HCT116 (cell line): Measurements from ENCODE around the gene SLC47A1. TPM values are rescaled to one million over a fixed set of nuclear protein-coding genes. Genes with fewer than 3 reads are reported as not detected.

Source experiments
- ATAC-seq: fragments of 200-7000 bp; cut with Tn5 transposase; 2 replicates; pipeline ENCODE4 v1.9.1; 2020; ENCODE audit warnings: mild to moderate bottlenecking, moderate library complexity
- BruUV-seq: library from RNA; stranded (reverse); fragments of 400-500 nt; replicated peaks from 2 replicates; lab custom pipeline; 2021; lab: Mats Ljungman, UMichigan
- CTCF ChIA-PET: fragments of 300-600 bp; sonication (Branson Sonifier 250); formaldehyde crosslinking; loops from one replicate; lab custom pipeline; 2021; ENCODE audit warnings: antibody characterized with exemption; lab: Charles Lee
- POLR2A ChIA-PET: fragments of 300-600, 350-600 bp; sonication (Branson Sonifier 250); formaldehyde crosslinking; loops from one replicate; lab custom pipeline; 2021; ENCODE audit warnings: antibody characterized with exemption; lab: Charles Lee
- RAD21 ChIA-PET, 2 experiments: fragments of 300-600 bp; sonication (Branson Sonifier 250); formaldehyde crosslinking; loops; one replicate each; lab custom pipeline; 2023; ENCODE audit warnings: low total read pairs in 2 of 2; ENCODE audit not compliant: uncharacterized antibody in 2 of 2, unreplicated experiment in 2 of 2, low non-redundant PET in 1 of 2; lab: Charles Lee
- DNase-seq: peaks from one replicate; pipeline ENCODE4 v3.0.0-alpha.2; 2010; ENCODE audit warnings: low read depth, low spot score
- H2AFZ ChIP-seq: fragments of 200-600 bp; shearing (Covaris generic), sonication (generic); 2 replicates; pipeline ENCODE4 v1.6.1; 2017; ENCODE audit warnings: low read depth, mixed run types, mixed read lengths, antibody characterized with exemption, low read length; ENCODE audit not compliant: poor library complexity, severe bottlenecking
- H3K27ac ChIP-seq: 2 replicates; pipeline ENCODE4 v1.5.1; 2012; ENCODE audit warnings: low read depth, low read length
- H3K27me3 ChIP-seq: fragments of 200-600 bp; sonication (generic); 2 replicates; pipeline ENCODE4 v1.6.1; 2016; ENCODE audit warnings: mixed run types, low read length, mixed read lengths; ENCODE audit not compliant: insufficient read depth
- H3K36me3 ChIP-seq, 2 experiments: fragments of 200-500 bp in 1 of 2; fragments of 200-600 bp in 1 of 2; sonication (Bioruptor generic) in 1 of 2; sonication (generic) in 1 of 2; 2 replicates each; pipeline versions ENCODE4 v1.5.1 to v1.6.1; 2014 to 2016; ENCODE audit warnings: low read length in 2 of 2, inconsistent platforms in 1 of 2, mixed read lengths in 1 of 2, mixed run types in 1 of 2; ENCODE audit not compliant: insufficient read depth in 2 of 2, control insufficient read depth in 1 of 2
- H3K4me1 ChIP-seq, 2 experiments: fragments of 200-600 bp in 1 of 2; sonication (generic) in 1 of 2; 2 replicates each; pipeline versions ENCODE4 v1.5.1 to v1.6.1; 2012 to 2017; ENCODE audit warnings: low read length in 2 of 2, inconsistent platforms in 1 of 2, mild to moderate bottlenecking in 1 of 2, mixed read lengths in 1 of 2, mixed run types in 1 of 2, moderate library complexity in 1 of 2; ENCODE audit not compliant: insufficient read depth in 2 of 2, control insufficient read depth in 1 of 2
- H3K4me2 ChIP-seq: fragments of 200-600 bp; sonication (generic); 2 replicates; pipeline ENCODE4 v1.6.1; 2017; ENCODE audit warnings: mixed run types, low read length, mixed read lengths
- H3K4me3 ChIP-seq, 2 experiments: fragments of 200-600 bp in 1 of 2; sonication (generic) in 1 of 2; replicated peaks in 1 of 2; 2 replicates each; pipeline ENCODE4 v1.5.1; 2011 to 2016; ENCODE audit warnings: low read length in 2 of 2, control low read depth in 1 of 2, low read depth in 1 of 2, mild to moderate bottlenecking in 1 of 2, mixed read lengths in 1 of 2, mixed run types in 1 of 2
- H3K79me2 ChIP-seq: fragments of 200-600 bp; sonication (generic); 2 replicates; pipeline ENCODE4 v1.6.1; 2017; ENCODE audit warnings: mild to moderate bottlenecking, mixed run types, low read length, moderate library complexity, mixed read lengths; ENCODE audit not compliant: insufficient read depth
- H3K9ac ChIP-seq: fragments of 200-600 bp; sonication (generic); 2 replicates; pipeline ENCODE4 v1.6.1; 2016; ENCODE audit warnings: low read length, mixed read lengths
- H3K9me2 ChIP-seq: fragments of 200-600 bp; sonication (generic), shearing (Covaris generic); 2 replicates; pipeline ENCODE4 v1.6.1; 2017; ENCODE audit warnings: mixed run types, mild to moderate bottlenecking, moderate library complexity; ENCODE audit not compliant: insufficient read depth
- H3K9me3 ChIP-seq, 2 experiments: fragments of 200-500 bp in 1 of 2; fragments of 200-600 bp in 1 of 2; sonication (Bioruptor generic) in 1 of 2; sonication (generic) in 1 of 2; 2 replicates each; pipeline ENCODE4 v1.6.1; 2014 to 2017; ENCODE audit warnings: low read length in 2 of 2, mixed read lengths in 2 of 2, inconsistent platforms in 1 of 2, low read depth in 1 of 2, mild to moderate bottlenecking in 1 of 2, mixed run types in 1 of 2, moderate library complexity in 1 of 2; ENCODE audit not compliant: control insufficient read depth in 1 of 2, insufficient read depth in 1 of 2
- H4K20me1 ChIP-seq: fragments of 200-600 bp; sonication (generic), shearing (Covaris generic); 2 replicates; pipeline ENCODE4 v1.6.1; 2017; ENCODE audit warnings: mixed run types, mild to moderate bottlenecking, moderate library complexity; ENCODE audit not compliant: insufficient read depth
- ATF3 ChIP-seq: IDR thresholded peaks from 2 replicates; pipeline ENCODE4 v1.6.1; 2012
- EGR1 ChIP-seq: IDR thresholded peaks from 2 replicates; pipeline ENCODE4 v1.6.1; 2012; ENCODE audit warnings: low read depth
- EZH2 ChIP-seq: fragments of 200-600 bp; sonication (generic); IDR thresholded peaks from 2 replicates; pipeline ENCODE4 v1.6.1; 2017; ENCODE audit warnings: antibody characterized with exemption, mixed run types
- FOSL1 ChIP-seq: IDR thresholded peaks from 2 replicates; pipeline ENCODE4 v1.6.1; 2012; ENCODE audit warnings: low read depth
- JUND ChIP-seq: IDR thresholded peaks from 2 replicates; pipeline ENCODE4 v1.6.1; 2012
- POLR2A ChIP-seq: IDR thresholded peaks from 2 replicates; pipeline ENCODE4 v1.7.0; 2011; ENCODE audit warnings: borderline replicate concordance; ENCODE audit not compliant: insufficient read depth, insufficient read length; ENCODE audit errors: extremely low read depth
- POLR2AphosphoS5 ChIP-seq: IDR thresholded peaks from 2 replicates; pipeline ENCODE4 v1.6.1; 2011; ENCODE audit warnings: mild to moderate bottlenecking, low read depth, low read length, moderate library complexity
- SIN3A ChIP-seq: IDR thresholded peaks from 2 replicates; pipeline ENCODE4 v1.6.1; 2012; ENCODE audit warnings: low read depth
- SP1 ChIP-seq: IDR thresholded peaks from 2 replicates; pipeline ENCODE4 v1.6.1; 2012; ENCODE audit warnings: low read depth
- TCF7L2 ChIP-seq: IDR thresholded peaks from 2 replicates; pipeline ENCODE4 v1.7.0; 2011; ENCODE audit warnings: borderline replicate concordance, inconsistent platforms; ENCODE audit not compliant: insufficient read depth, insufficient read length; ENCODE audit errors: extremely low read depth
- ZNF274 ChIP-seq: fragments of 200-500 bp; sonication (Bioruptor generic); IDR thresholded peaks from 2 replicates; pipeline ENCODE4 v1.6.1; 2014; ENCODE audit warnings: mild to moderate bottlenecking, low read depth, low read length, inconsistent platforms
- intact Hi-C: fragments of 100-400 bp; cut with micrococcal nuclease; formaldehyde crosslinking; loops from 2 replicates; pipeline ENCODE4 v1.10.0; 2022
- total RNA-seq: library from RNA; stranded (reverse); gene quantifications from one replicate; pipeline ENCODE4 v1.2.1, GENCODE V29; 2021; ENCODE audit not compliant: unreplicated experiment
- TF ChIP-seq, protein P1 (sequence below): IDR thresholded peaks from 2 replicates; pipeline ENCODE4 v1.6.1; 2011; ENCODE audit warnings: mild to moderate bottlenecking, low read length, moderate library complexity; ENCODE audit not compliant: insufficient replicate concordance; ENCODE audit errors: extremely low read depth
- TF ChIP-seq, protein P2 (sequence below): IDR thresholded peaks from 2 replicates; pipeline ENCODE4 v1.6.1; 2012

The SLC47A1 gene
- total RNA-seq, 1 experiment from 2014 or later, result 0.17 TPM

GRCh38 chr17:19619705-19620325, 86.2 kb downstream of the SLC47A1 start:
- ChIA-PET RAD21 (no interaction called here), POLR2A (no interaction called here), CTCF (no interaction called here)
- no peak for ATAC-seq
- H3K9ac ChIP-seq, result no peak overlapping the region
- no peak overlapping the region for H3K27ac ChIP-seq
- no peak for TF ChIP-seq FOSL1
- TF ChIP-seq POLR2AphosphoS5, result no peak
- TF ChIP-seq EGR1, result no peak
- TF ChIP-seq POLR2A, result no peak
- no peak for TF ChIP-seq JUND
- no peak for TF ChIP-seq SIN3A
- TF ChIP-seq ATF3, result no peak
- no peak for TF ChIP-seq SP1
- no peak for TF ChIP-seq TCF7L2
- TF ChIP-seq, protein P1, sequence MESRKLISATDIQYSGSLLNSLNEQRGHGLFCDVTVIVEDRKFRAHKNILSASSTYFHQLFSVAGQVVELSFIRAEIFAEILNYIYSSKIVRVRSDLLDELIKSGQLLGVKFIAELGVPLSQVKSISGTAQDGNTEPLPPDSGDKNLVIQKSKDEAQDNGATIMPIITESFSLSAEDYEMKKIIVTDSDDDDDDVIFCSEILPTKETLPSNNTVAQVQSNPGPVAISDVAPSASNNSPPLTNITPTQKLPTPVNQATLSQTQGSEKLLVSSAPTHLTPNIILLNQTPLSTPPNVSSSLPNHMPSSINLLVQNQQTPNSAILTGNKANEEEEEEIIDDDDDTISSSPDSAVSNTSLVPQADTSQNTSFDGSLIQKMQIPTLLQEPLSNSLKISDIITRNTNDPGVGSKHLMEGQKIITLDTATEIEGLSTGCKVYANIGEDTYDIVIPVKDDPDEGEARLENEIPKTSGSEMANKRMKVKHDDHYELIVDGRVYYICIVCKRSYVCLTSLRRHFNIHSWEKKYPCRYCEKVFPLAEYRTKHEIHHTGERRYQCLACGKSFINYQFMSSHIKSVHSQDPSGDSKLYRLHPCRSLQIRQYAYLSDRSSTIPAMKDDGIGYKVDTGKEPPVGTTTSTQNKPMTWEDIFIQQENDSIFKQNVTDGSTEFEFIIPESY, result no peak
- TF ChIP-seq, protein P2, sequence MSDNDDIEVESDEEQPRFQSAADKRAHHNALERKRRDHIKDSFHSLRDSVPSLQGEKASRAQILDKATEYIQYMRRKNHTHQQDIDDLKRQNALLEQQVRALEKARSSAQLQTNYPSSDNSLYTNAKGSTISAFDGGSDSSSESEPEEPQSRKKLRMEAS, result no peak
- TF ChIP-seq EZH2, result no peak
- TF ChIP-seq ZNF274, result no peak
- no peaks in the 10 kb centered on the region for H3K4me1 ChIP-seq
- H3K4me2 ChIP-seq, result no peak overlapping the region
- no peak overlapping the region for H3K4me3 ChIP-seq
- H3K79me2 ChIP-seq, result no peaks in the 10 kb centered on the region
- H3K27me3 ChIP-seq, result no peaks in the 10 kb centered on the region
- intact Hi-C loops, result no loop called here
- no peak overlapping the region for H2AFZ ChIP-seq
- DNase-seq, result no peak
- H4K20me1 ChIP-seq, result no peaks in the 10 kb centered on the region
- BruUV-seq, result no TSS peak
- H3K9me2 ChIP-seq, result no peaks in the 10 kb centered on the region
- H3K9me3 ChIP-seq, result peaks cover 9 to 16% of the 10 kb centered on the region in 2 experiments; a peak in 2 of 4 replicates
- no peaks in the 10 kb centered on the region for H3K36me3 ChIP-seq
